Activated CD8-positive, alpha-beta memory T cell treated with anti-CD3 and anti-CD28 coated beads for 4 hours (primary cell): ENCODE measurements around the gene LRFN4.

Experiments used
- DNase-seq, 2 donors: peaks; one replicate each; pipeline ENCODE4 v3.0.0-alpha.2; 2020; ENCODE audit warnings: low read depth in 2 of 2

The LRFN4 gene

GRCh38 chr11:66858186-66858938, 1.5 kb downstream of the LRFN4 start:
- no peak for DNase-seq

- DNase-seq: no peak
Observed at GRCh38 chr11:66858939-66859685, 2.2 kb downstream of the LRFN4 start.

GRCh38 chr11:66859686-66860448, 3.0 kb downstream of the LRFN4 start:
- DNase-seq: no peak

- no peak for DNase-seq
Observed at GRCh38 chr11:66860449-66860831, 3.6 kb downstream of the LRFN4 start.

GRCh38 chr11:66861038-66861773, 4.3 kb downstream of the LRFN4 start:
- DNase-seq: no peak

- DNase-seq: no peak
Observed at GRCh38 chr11:66861774-66862558, 5.1 kb downstream of the LRFN4 start.

- DNase-seq: no peak
Observed at GRCh38 chr11:66862559-66863037, 5.7 kb downstream of the LRFN4 start.

- no peak for DNase-seq
Observed at GRCh38 chr11:66863428-66864125, 6.7 kb downstream of the LRFN4 start.

- no peak for DNase-seq
Observed at GRCh38 chr11:66864172-66864901, 7.5 kb downstream of the LRFN4 start.

GRCh38 chr11:66864924-66865697, 8.2 kb downstream of the LRFN4 start:
- DNase-seq: no peak

- no peak for DNase-seq
Observed at GRCh38 chr11:66866007-66866406, 9.1 kb downstream of the LRFN4 start.

- DNase-seq: no peak
Observed at GRCh38 chr11:66866511-66866986, 9.7 kb downstream of the LRFN4 start.

- no peak for DNase-seq
Observed at GRCh38 chr11:66867425-66868040, 10.7 kb downstream of the LRFN4 start.

GRCh38 chr11:66868082-66868725, 11.3 kb downstream of the LRFN4 start:
- no peak for DNase-seq

GRCh38 chr11:66868726-66869566, 12.1 kb downstream of the LRFN4 start:
- peak; percentile 52 to 70 for DNase-seq

- DNase-seq: no peak
Observed at GRCh38 chr11:66869567-66869870, 12.7 kb downstream of the LRFN4 start.

- no peak for DNase-seq
Observed at GRCh38 chr11:66870131-66870530, 13.3 kb downstream of the LRFN4 start.
